Left forelimb (tissue), 1 donor: Measurements from ENCODE around the gene SEZ6.
A peak's percentile ranks its signal among the peaks of the same experiment; 100 is the strongest.

ENCODE experiments used
- DNase-seq: peaks from one replicate; pipeline ENCODE4 v3.0.0-alpha.2; 2018; ENCODE audit warnings: low spot score

SEZ6 gene

GRCh38 chr17:29005936-29006511 lies at the start of gene SEZ6:
Gene SEZ6 (minus strand): TSS chr17:29006033. CDS start chr17:29005869, 164 bp downstream.
- peak; percentile 89 for DNase-seq

GRCh38 chr17:29054835-29055234 lies 49.0 kb upstream of the SEZ6 start:
- no peak for DNase-seq

- DNase-seq = no peak
These were observed 45.9 kb upstream of the SEZ6 start for GRCh38 chr17:29051731-29052130.

- DNase-seq = no peak
These were observed 45.4 kb upstream of the SEZ6 start for GRCh38 chr17:29051194-29051593.

- DNase-seq = no peak
These were observed 44.3 kb upstream of the SEZ6 start for GRCh38 chr17:29050176-29050575.

- no peak for DNase-seq
These were observed 43.8 kb upstream of the SEZ6 start for GRCh38 chr17:29049541-29050145.

- no peak for DNase-seq
These were observed 42.9 kb upstream of the SEZ6 start for GRCh38 chr17:29048440-29049368.

GRCh38 chr17:29046473-29046839 lies 40.6 kb upstream of the SEZ6 start:
- DNase-seq = no peak

- no peak for DNase-seq
These were observed 40.1 kb upstream of the SEZ6 start for GRCh38 chr17:29045734-29046472.

GRCh38 chr17:29045026-29045425 lies 39.2 kb upstream of the SEZ6 start:
- DNase-seq = no peak

- no peak for DNase-seq
These were observed 37.8 kb upstream of the SEZ6 start for GRCh38 chr17:29043539-29044145.

- DNase-seq = no peak
These were observed 37.1 kb upstream of the SEZ6 start, which contains the start of gene PIPOX for GRCh38 chr17:29042679-29043538. Gene PIPOX (plus strand): TSS chr17:29043141. CDS start chr17:29043226, 85 bp downstream.

GRCh38 chr17:29042026-29042678 lies 36.3 kb upstream of the SEZ6 start:
- DNase-seq = no peak

- DNase-seq = no peak
These were observed 35.7 kb upstream of the SEZ6 start for GRCh38 chr17:29041571-29041970.

- DNase-seq = no peak
These were observed 35.3 kb upstream of the SEZ6 start for GRCh38 chr17:29041091-29041490.

- no peak for DNase-seq
These were observed 34.1 kb upstream of the SEZ6 start for GRCh38 chr17:29039764-29040598.

GRCh38 chr17:29038085-29038795 lies 32.4 kb upstream of the SEZ6 start:
- no peak for DNase-seq

- no peak for DNase-seq
These were observed 31.9 kb upstream of the SEZ6 start for GRCh38 chr17:29037739-29038084.

GRCh38 chr17:29036584-29036983 lies 30.8 kb upstream of the SEZ6 start:
- no peak for DNase-seq
